Fibroblast of lung (primary cell): ENCODE results near the gene NDUFV1. TPM values are rescaled to one million over a fixed set of nuclear protein-coding genes. Genes with fewer than 3 reads are reported as not detected.
A peak's percentile ranks its signal among the peaks of the same experiment; 100 is the strongest.

Experiments used
- DNase-seq, 2 donors: peaks; one replicate each; pipeline versions ENCODE4 v3.0.0 to v3.0.0-alpha.2; 2010; ENCODE audit warnings: low read depth in 2 of 2
- H2AFZ ChIP-seq: 2 replicates; pipeline ENCODE4 v1.5.1; 2012; ENCODE audit warnings: low read length, control low read depth, inconsistent platforms
- H3K27ac ChIP-seq: 2 replicates; pipeline ENCODE4 v1.5.1; 2011; ENCODE audit warnings: low read length, control low read depth; ENCODE audit not compliant: insufficient read depth
- H3K27me3 ChIP-seq: 2 replicates; pipeline ENCODE4 v1.5.1; 2011; ENCODE audit warnings: mild to moderate bottlenecking, low read length; ENCODE audit not compliant: control insufficient read depth, insufficient read depth
- H3K36me3 ChIP-seq: 2 replicates; pipeline ENCODE4 v1.5.1; 2011; ENCODE audit warnings: low read length; ENCODE audit not compliant: control insufficient read depth, insufficient read depth
- H3K4me1 ChIP-seq: 2 replicates; pipeline ENCODE4 v1.5.1; 2011; ENCODE audit warnings: low read length; ENCODE audit not compliant: control insufficient read depth, insufficient read depth; ENCODE audit errors: extremely low read depth
- H3K4me2 ChIP-seq: 2 replicates; pipeline ENCODE4 v1.5.1; 2011; ENCODE audit warnings: low read length, control low read depth; ENCODE audit not compliant: insufficient read depth; ENCODE audit errors: extremely low read depth
- H3K4me3 ChIP-seq, 4 experiments: fragments of 200-600 bp in 1 of 4; sonication (generic) in 1 of 4; replicated peaks in 1 of 4; 2 replicates each; pipeline ENCODE4 v1.5.1; 2011 to 2016; ENCODE audit warnings: low read length in 4 of 4, low read depth in 3 of 4, mild to moderate bottlenecking in 3 of 4, control low read depth in 2 of 4, inconsistent platforms in 1 of 4, mixed read lengths in 1 of 4; ENCODE audit not compliant: insufficient read depth in 1 of 4; ENCODE audit errors: control extremely low read depth in 1 of 4
- H3K79me2 ChIP-seq: 2 replicates; pipeline ENCODE4 v1.5.1; 2012; ENCODE audit warnings: mild to moderate bottlenecking, low read length, inconsistent platforms; ENCODE audit not compliant: control insufficient read depth, insufficient read depth
- H3K9ac ChIP-seq: 2 replicates; pipeline ENCODE4 v1.5.1; 2011; ENCODE audit warnings: mild to moderate bottlenecking, low read length, control low read depth; ENCODE audit not compliant: insufficient read depth
- H3K9me3 ChIP-seq: 2 replicates; pipeline ENCODE4 v1.5.1; 2012; ENCODE audit warnings: low read depth, low read length; ENCODE audit not compliant: control insufficient read depth, insufficient read depth
- H4K20me1 ChIP-seq: 2 replicates; pipeline ENCODE4 v1.5.1; 2011; ENCODE audit warnings: low read length; ENCODE audit not compliant: control insufficient read depth, insufficient read depth; ENCODE audit errors: extremely low read depth
- EZH2 ChIP-seq: IDR thresholded peaks from 2 replicates; pipeline ENCODE4 v1.5.1; 2012; ENCODE audit warnings: low read length, control low read depth, mild to moderate bottlenecking; ENCODE audit errors: missing control alignments
- polyA minus RNA-seq: library from RNA; depleted of rRNA, polyadenylated mRNA; stranded (reverse); fragments of >200 nt; gene quantifications from 2 replicates; pipeline ENCODE4 v1.2.3, GENCODE V29; 2011; ENCODE audit warnings: low replicate concordance
- polyA plus RNA-seq, 2 donors: library from polyadenylated mRNA; depleted of rRNA in 1 of 2; stranded (reverse) in 1 of 2; unstranded in 1 of 2; fragments of >200 nt; gene quantifications; 2 replicates each; pipeline ENCODE4 v1.2.1, GENCODE V29; 2011 to 2012; ENCODE audit warnings: missing spikeins in 1 of 2
- total RNA-seq: library from RNA; depleted of rRNA; stranded (reverse); fragments of >200 nt; gene quantifications from 2 replicates; pipeline ENCODE4 v1.2.1, GENCODE V29; 2014
- TF ChIP-seq, protein P1 (sequence below), 2 donors: IDR thresholded peaks in 1 of 2; conservative IDR thresholded peaks in 1 of 2; 1 replicate in 1 of 2; 2 replicates in 1 of 2; pipeline ENCODE4 v1.5.1; 2011 to 2012; ENCODE audit warnings: low read length in 2 of 2, control low read depth in 1 of 2, inconsistent platforms in 1 of 2, low read depth in 1 of 2, mild to moderate bottlenecking in 1 of 2

Gene NDUFV1
- 153 and 171 TPM in 2 replicates for total RNA-seq
- 64.9 and 77.5 TPM in 2 replicates for polyA plus RNA-seq
- polyA plus RNA-seq (2012) = 133 and 160 TPM in 2 replicates
- 110 and 157 TPM in 2 replicates for polyA minus RNA-seq

GRCh38 chr11:67606492-67607295 lies at the start of gene NDUFV1:
TSS of gene NDUFV1 (plus strand) at chr11:67606936. CDS start at chr11:67607005, 69 bp downstream.
- DNase-seq = peak; percentile 89 to 90
- H3K4me1 ChIP-seq = peaks cover 12% of the 10 kb centered on the region

GRCh38 chr11:67558084-67558772 lies 48.5 kb upstream of the NDUFV1 start:
- no peak overlapping the region for H3K27ac ChIP-seq
- no peak overlapping the region for H3K9ac ChIP-seq
- no peaks in the 10 kb centered on the region for H3K79me2 ChIP-seq
- H3K36me3 ChIP-seq = no peaks in the 10 kb centered on the region
- peak in 1 of 2 donors; percentile 23 for DNase-seq
- no peaks in the 10 kb centered on the region for H3K4me1 ChIP-seq
- no peaks in the 10 kb centered on the region for H3K27me3 ChIP-seq
- H4K20me1 ChIP-seq = no peaks in the 10 kb centered on the region
- H3K4me2 ChIP-seq = no peak overlapping the region
- H3K4me3 ChIP-seq = no peak overlapping the region
- TF ChIP-seq, protein P1, sequence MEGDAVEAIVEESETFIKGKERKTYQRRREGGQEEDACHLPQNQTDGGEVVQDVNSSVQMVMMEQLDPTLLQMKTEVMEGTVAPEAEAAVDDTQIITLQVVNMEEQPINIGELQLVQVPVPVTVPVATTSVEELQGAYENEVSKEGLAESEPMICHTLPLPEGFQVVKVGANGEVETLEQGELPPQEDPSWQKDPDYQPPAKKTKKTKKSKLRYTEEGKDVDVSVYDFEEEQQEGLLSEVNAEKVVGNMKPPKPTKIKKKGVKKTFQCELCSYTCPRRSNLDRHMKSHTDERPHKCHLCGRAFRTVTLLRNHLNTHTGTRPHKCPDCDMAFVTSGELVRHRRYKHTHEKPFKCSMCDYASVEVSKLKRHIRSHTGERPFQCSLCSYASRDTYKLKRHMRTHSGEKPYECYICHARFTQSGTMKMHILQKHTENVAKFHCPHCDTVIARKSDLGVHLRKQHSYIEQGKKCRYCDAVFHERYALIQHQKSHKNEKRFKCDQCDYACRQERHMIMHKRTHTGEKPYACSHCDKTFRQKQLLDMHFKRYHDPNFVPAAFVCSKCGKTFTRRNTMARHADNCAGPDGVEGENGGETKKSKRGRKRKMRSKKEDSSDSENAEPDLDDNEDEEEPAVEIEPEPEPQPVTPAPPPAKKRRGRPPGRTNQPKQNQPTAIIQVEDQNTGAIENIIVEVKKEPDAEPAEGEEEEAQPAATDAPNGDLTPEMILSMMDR (conservative IDR thresholded peaks at IDR 0.05 in 1 of 2, IDR thresholded peaks at IDR 0.05 in 1 of 2; ENCODE audit: low read depth in 1 of 2, low read length in 2 of 2) = no peak
- TF ChIP-seq EZH2 = no peak
- H3K9me3 ChIP-seq = no peaks in the 10 kb centered on the region
- no peak overlapping the region for H2AFZ ChIP-seq

More at GRCh38 chr11:67606492-67607295, at the start of gene NDUFV1:
- H4K20me1 ChIP-seq = no peaks in the 10 kb centered on the region
- peaks cover 9% of the 10 kb centered on the region for H3K79me2 ChIP-seq
- peak within 1 kb of the TSS; percentile 99 for H3K4me2 ChIP-seq
- peak within 1 kb of the TSS; percentile 83 for H2AFZ ChIP-seq
- peak within 1 kb of the TSS; percentile 85 to 100 (median 96) for H3K4me3 ChIP-seq
- TF ChIP-seq, protein P1 (conservative IDR thresholded peaks at IDR 0.05 in 1 of 2, IDR thresholded peaks at IDR 0.05 in 1 of 2; ENCODE audit: low read depth in 1 of 2, low read length in 2 of 2) = peak; percentile 21 to 31
- TF ChIP-seq EZH2 = no peak
- H3K9ac ChIP-seq = peak within 1 kb of the TSS; percentile 96
- H3K27ac ChIP-seq = peak within 1 kb of the TSS; percentile 90
- H3K9me3 ChIP-seq = no peaks in the 10 kb centered on the region
- no peaks in the 10 kb centered on the region for H3K27me3 ChIP-seq
- H3K36me3 ChIP-seq = peaks cover 12% of the 10 kb centered on the region

- Histone ChIP-seq H4K20me1 (no peaks in the 10 kb centered on the region), H3K36me3 (no peaks in the 10 kb centered on the region), H2AFZ (no peak overlapping the region)
Measured at GRCh38 chr11:67561971-67562619, 44.6 kb upstream of the NDUFV1 start.

More at GRCh38 chr11:67561971-67562619, 44.6 kb upstream of the NDUFV1 start:
- DNase-seq = peak in 1 of 2 donors; percentile 17
- Histone ChIP-seq H3K27ac (no peak overlapping the region), H3K4me3 (no peak overlapping the region), H3K9ac (no peak overlapping the region), H3K9me3 (no peaks in the 10 kb centered on the region), H3K4me1 (no peaks in the 10 kb centered on the region), H3K79me2 (no peaks in the 10 kb centered on the region), H3K27me3 (no peaks in the 10 kb centered on the region), H3K4me2 (no peak overlapping the region)
- TF ChIP-seq EZH2 = no peak
- TF ChIP-seq, protein P1 (conservative IDR thresholded peaks at IDR 0.05 in 1 of 2, IDR thresholded peaks at IDR 0.05 in 1 of 2; ENCODE audit: low read depth in 1 of 2, low read length in 2 of 2) = no peak
